HG03442 (cell line): ENCODE data around the gene GOLGA8B.
"Not testable (repeated sequence)": the region's sequence is repeated elsewhere in the genome, so short reads cannot be mapped to it uniquely, and the experiment has no call there.

ENCODE experiments used
- ATAC-seq: cut with Tn5 transposase; IDR thresholded peaks from one replicate; pipeline ENCODE4 v1.9.1; 2021; ENCODE audit warnings: mild to moderate bottlenecking, moderate library complexity; ENCODE audit not compliant: unreplicated experiment

GOLGA8B gene

GRCh38 chr15:34598799-34599585 is 15.5 kb upstream of the GOLGA8B start:
- no peak for ATAC-seq

GRCh38 chr15:34597316-34597715 is 13.9 kb upstream of the GOLGA8B start:
- ATAC-seq: no peak

GRCh38 chr15:34594361-34594760 is 10.9 kb upstream of the GOLGA8B start:
- ATAC-seq: no peak

GRCh38 chr15:34591306-34591705 is 7.9 kb upstream of the GOLGA8B start:
- ATAC-seq: no peak

- no peak for ATAC-seq
Measured at GRCh38 chr15:34588046-34588674, 4.7 kb upstream of the GOLGA8B start.

GRCh38 chr15:34585966-34586365 is 2.5 kb upstream of the GOLGA8B start:
- not testable (repeated sequence) for ATAC-seq

GRCh38 chr15:34584996-34585395 is 1.5 kb upstream of the GOLGA8B start:
- ATAC-seq: no peak

- ATAC-seq: no peak
Measured at GRCh38 chr15:34584330-34584668, 848 bp upstream of the GOLGA8B start.

- peak; percentile 56 for ATAC-seq
Measured at GRCh38 chr15:34582461-34583371, 735 bp downstream of the GOLGA8B start.

GRCh38 chr15:34581687-34582460 is 1.6 kb downstream of the GOLGA8B start:
- not testable (repeated sequence) for ATAC-seq

GRCh38 chr15:34581043-34581365 is 2.4 kb downstream of the GOLGA8B start:
- ATAC-seq: no peak

GRCh38 chr15:34580251-34581042 is 3.0 kb downstream of the GOLGA8B start:
- not testable (repeated sequence) for ATAC-seq

GRCh38 chr15:34578283-34578674 is 5.2 kb downstream of the GOLGA8B start:
- ATAC-seq: no peak

- ATAC-seq: not testable (repeated sequence)
Measured at GRCh38 chr15:34577658-34578282, 5.7 kb downstream of the GOLGA8B start.

- not testable (repeated sequence) for ATAC-seq
Measured at GRCh38 chr15:34575035-34575434, 8.4 kb downstream of the GOLGA8B start.

GRCh38 chr15:34572921-34573320 is 10.5 kb downstream of the GOLGA8B start:
- not testable (repeated sequence) for ATAC-seq

- ATAC-seq: not testable (repeated sequence)
Measured at GRCh38 chr15:34572019-34572641, 11.3 kb downstream of the GOLGA8B start.

- not testable (repeated sequence) for ATAC-seq
Measured at GRCh38 chr15:34569670-34570396, 13.6 kb downstream of the GOLGA8B start.
